ENCODE results near the gene TLK2.
A peak's percentile ranks its signal among the peaks of the same experiment; 100 is the strongest.
"Not testable (repeated sequence)": the region's sequence is repeated elsewhere in the genome, so short reads cannot be mapped to it uniquely, and the experiment has no call there.

The TLK2 gene

GRCh38 chr17:62562656-62563055, 84.0 kb downstream of the TLK2 start:
- DNase-seq, result peak; percentile 82

- peak; percentile 92 for DNase-seq
These were observed 87.2 kb downstream of the TLK2 start for GRCh38 chr17:62565817-62566216.

- no peak for DNase-seq
These were observed 88.5 kb downstream of the TLK2 start for GRCh38 chr17:62566996-62567578.

- no peak for DNase-seq
These were observed 93.9 kb downstream of the TLK2 start for GRCh38 chr17:62572488-62572887.

GRCh38 chr17:62572888-62573401, 94.3 kb downstream of the TLK2 start:
- DNase-seq, result peak; percentile 56

- peak; percentile 58 for DNase-seq
These were observed 95.0 kb downstream of the TLK2 start for GRCh38 chr17:62573480-62574117.

GRCh38 chr17:62576382-62576781, 97.8 kb downstream of the TLK2 start:
- DNase-seq, result no peak

GRCh38 chr17:62578757-62579487, 100.3 kb downstream of the TLK2 start:
- DNase-seq, result no peak

GRCh38 chr17:62580947-62581346, 102.3 kb downstream of the TLK2 start:
- no peak for DNase-seq

GRCh38 chr17:62581764-62582163, 103.1 kb downstream of the TLK2 start:
- DNase-seq, result peak; percentile 57

GRCh38 chr17:62587554-62587953, 108.9 kb downstream of the TLK2 start:
- no peak for DNase-seq

- no peak for DNase-seq
These were observed 109.5 kb downstream of the TLK2 start for GRCh38 chr17:62588109-62588508.

GRCh38 chr17:62591333-62591732, 112.7 kb downstream of the TLK2 start:
- no peak for DNase-seq

- DNase-seq, result not testable (repeated sequence)
These were observed 113.2 kb downstream of the TLK2 start for GRCh38 chr17:62591822-62592221.

GRCh38 chr17:62592341-62593099, 113.9 kb downstream of the TLK2 start:
- peak; percentile 12 for DNase-seq

- no peak for DNase-seq
These were observed 116.9 kb downstream of the TLK2 start for GRCh38 chr17:62595484-62595883.

- no peak for DNase-seq
These were observed 118.0 kb downstream of the TLK2 start for GRCh38 chr17:62596662-62597061.

GRCh38 chr17:62597150-62597549, 118.5 kb downstream of the TLK2 start:
- no peak for DNase-seq

GRCh38 chr17:62597920-62598319, 119.3 kb downstream of the TLK2 start:
- no peak for DNase-seq

GRCh38 chr17:62599964-62600657, 121.5 kb downstream of the TLK2 start:
- no peak for DNase-seq

- no peak for DNase-seq
These were observed 122.2 kb downstream of the TLK2 start for GRCh38 chr17:62600805-62601204.

GRCh38 chr17:62601471-62601870, 122.8 kb downstream of the TLK2 start:
- no peak for DNase-seq

Data from fibroblast of skin of back (primary cell).